HG02588 (cell line): ENCODE measurements around the gene PRTG.
"Not testable (repeated sequence)": the region's sequence is repeated elsewhere in the genome, so short reads cannot be mapped to it uniquely, and the experiment has no call there.

Source experiments
- ATAC-seq: cut with Tn5 transposase; IDR thresholded peaks from one replicate; pipeline ENCODE4 v1.9.1; 2021; ENCODE audit warnings: mild to moderate bottlenecking, moderate library complexity; ENCODE audit not compliant: unreplicated experiment

PRTG gene

GRCh38 chr15:55638764-55639163 is 104.2 kb downstream of the PRTG start:
- ATAC-seq: no peak

GRCh38 chr15:55637086-55637485 is 105.9 kb downstream of the PRTG start:
- ATAC-seq: no peak

- no peak for ATAC-seq
Observed at GRCh38 chr15:55633731-55634130, 109.2 kb downstream of the PRTG start.

GRCh38 chr15:55632434-55632833 is 110.5 kb downstream of the PRTG start:
- ATAC-seq: no peak

GRCh38 chr15:55630858-55631257 is 112.1 kb downstream of the PRTG start:
- ATAC-seq: no peak

GRCh38 chr15:55628369-55628730 is 114.6 kb downstream of the PRTG start:
- no peak for ATAC-seq

- ATAC-seq: no peak
Observed at GRCh38 chr15:55627730-55628368, 115.1 kb downstream of the PRTG start.

GRCh38 chr15:55619783-55620182 is 123.2 kb downstream of the PRTG start:
- ATAC-seq: no peak

- ATAC-seq: no peak
Observed at GRCh38 chr15:55618387-55618786, 124.6 kb downstream of the PRTG start.

GRCh38 chr15:55615445-55615844 is 127.5 kb downstream of the PRTG start:
- ATAC-seq: no peak

- ATAC-seq: no peak
Observed at GRCh38 chr15:55613727-55614126, 129.2 kb downstream of the PRTG start.

GRCh38 chr15:55606214-55606613 is 136.7 kb downstream of the PRTG start:
- no peak for ATAC-seq

GRCh38 chr15:55601374-55601773 is 141.6 kb downstream of the PRTG start:
- no peak for ATAC-seq

GRCh38 chr15:55599439-55599838 is 143.5 kb downstream of the PRTG start:
- no peak for ATAC-seq

- not testable (repeated sequence) for ATAC-seq
Observed at GRCh38 chr15:55593019-55593418, 149.9 kb downstream of the PRTG start.

GRCh38 chr15:55590788-55591187 is 152.2 kb downstream of the PRTG start:
- ATAC-seq: no peak

- no peak for ATAC-seq
Observed at GRCh38 chr15:55589287-55589686, 153.7 kb downstream of the PRTG start.

GRCh38 chr15:55588815-55589115 is 154.2 kb downstream of the PRTG start:
- no peak for ATAC-seq

GRCh38 chr15:55588070-55588814 is 154.7 kb downstream of the PRTG start, which contains the start of gene PYGO1:
Gene PYGO1 (minus strand): TSS chr15:55588345. CDS start chr15:55587883, 462 bp downstream.
- ATAC-seq: peak; percentile 72

GRCh38 chr15:55587321-55588069 is 155.5 kb downstream of the PRTG start:
- ATAC-seq: peak; percentile 57

- ATAC-seq: no peak
Observed at GRCh38 chr15:55586808-55587207, 156.1 kb downstream of the PRTG start.

GRCh38 chr15:55576943-55577342 is 166.0 kb downstream of the PRTG start:
- no peak for ATAC-seq
